A673 (cell line): Measurements from ENCODE around the gene AMMECR1.

Experiments used
- CTCF ChIP-seq: fragments of 300-800, 200-600 bp; sonication (generic); conservative IDR thresholded peaks from 2 replicates; pipeline ENCODE4 v1.5.1; 2017; ENCODE audit warnings: low read depth, mild to moderate bottlenecking, antibody characterized with exemption, low read length, moderate library complexity, mixed read lengths
- EZH2 ChIP-seq: fragments of 200-600 bp; sonication (generic); IDR thresholded peaks from 2 replicates; pipeline ENCODE4 v1.6.1; 2017; ENCODE audit warnings: borderline replicate concordance, low read depth, mild to moderate bottlenecking, mixed read lengths, antibody characterized with exemption, low read length; ENCODE audit not compliant: poor library complexity, severe bottlenecking

- no peak for TF ChIP-seq CTCF
- TF ChIP-seq EZH2 = no peak
Observed at GRCh38 chrX:110222497-110223257, 95.2 kb downstream of the AMMECR1 start.
